Measurements from ENCODE around the gene MUC4.

MUC4 gene

GRCh38 chr3:195763076-195763830 lies 48.5 kb downstream of the MUC4 start:
- DNase-seq (ENCODE audit: low read depth in 1 of 2, low spot score in 1 of 2) = no peak
- H3K27me3 ChIP-seq (ENCODE audit: insufficient read depth, poor library complexity, severe bottlenecking) = peaks cover 21% of the 10 kb centered on the region
- H3K27ac ChIP-seq (replicated peaks) = no peak overlapping the region
- H3K4me3 ChIP-seq (replicated peaks; ENCODE audit: insufficient read depth, low read length) = no peak overlapping the region
- no peak for TF ChIP-seq GABPA (IDR thresholded peaks at IDR 0.05; ENCODE audit: low read depth)
- TF ChIP-seq SPI1 (IDR thresholded peaks at IDR 0.05; ENCODE audit: borderline replicate concordance, low read depth) = no peak
- no peak for TF ChIP-seq CTCF (IDR thresholded peaks at IDR 0.05; ENCODE audit: insufficient read depth, low read length)
- no peak for TF ChIP-seq REST (IDR thresholded peaks at IDR 0.05; ENCODE audit: insufficient replicate concordance, low read depth)
- TF ChIP-seq POLR2AphosphoS5 (IDR thresholded peaks at IDR 0.05; ENCODE audit: low read depth) = no peak

DNA sequence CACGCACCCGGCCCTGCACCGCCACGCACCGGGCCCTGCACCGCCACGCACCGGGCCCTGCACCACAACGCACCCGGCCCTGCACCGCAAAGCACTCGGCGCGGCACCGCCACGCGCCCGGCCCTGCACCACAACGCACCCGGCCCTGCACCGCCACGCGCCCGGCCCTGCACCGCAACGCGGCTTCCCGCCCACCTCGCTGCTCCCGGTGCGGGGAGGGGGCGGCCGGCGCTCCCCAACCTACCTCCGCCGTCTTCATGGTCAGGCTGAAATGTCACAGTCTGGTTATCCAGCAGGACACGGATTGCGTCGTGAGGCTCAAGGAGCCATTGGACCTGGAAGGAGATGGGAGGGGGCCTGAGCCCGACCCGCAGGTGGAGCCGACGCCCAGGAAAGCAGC lies 49.1 kb downstream of the MUC4 start:
- Histone ChIP-seq H3K27ac (replicated peaks) (no peak overlapping the region), H3K4me3 (replicated peaks; ENCODE audit: insufficient read depth, low read length) (no peak overlapping the region), H3K27me3 (ENCODE audit: insufficient read depth, poor library complexity, severe bottlenecking) (peaks cover 21% of the 10 kb centered on the region)
- no peak for DNase-seq (ENCODE audit: low read depth in 1 of 2, low spot score in 1 of 2)
- TF ChIP-seq POLR2AphosphoS5 (IDR thresholded peaks at IDR 0.05; ENCODE audit: low read depth) (no peak), CTCF (IDR thresholded peaks at IDR 0.05; ENCODE audit: insufficient read depth, low read length) (no peak), SPI1 (IDR thresholded peaks at IDR 0.05; ENCODE audit: borderline replicate concordance, low read depth) (no peak), REST (IDR thresholded peaks at IDR 0.05; ENCODE audit: insufficient replicate concordance, low read depth) (no peak), GABPA (IDR thresholded peaks at IDR 0.05; ENCODE audit: low read depth) (no peak)

DNA sequence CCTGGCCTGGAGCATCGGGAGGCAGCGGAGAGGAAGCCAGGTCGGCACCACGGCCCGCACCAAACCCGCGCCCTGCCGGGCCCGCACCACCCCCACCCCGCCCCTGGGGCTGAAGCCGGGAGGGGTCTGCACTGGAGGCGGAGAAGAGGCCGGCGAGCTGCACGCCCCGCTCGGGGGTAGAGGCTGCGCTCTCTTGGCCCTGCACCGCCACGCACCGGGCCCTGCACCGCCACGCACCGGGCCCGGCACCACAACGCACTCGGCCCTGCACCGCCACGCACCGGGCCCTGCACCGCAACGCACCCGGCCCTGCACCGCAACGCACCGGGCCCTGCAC lies 49.5 kb downstream of the MUC4 start:
- Histone ChIP-seq H3K27me3 (ENCODE audit: insufficient read depth, poor library complexity, severe bottlenecking) (peaks cover 21% of the 10 kb centered on the region), H3K4me3 (replicated peaks; ENCODE audit: insufficient read depth, low read length) (no peak overlapping the region), H3K27ac (replicated peaks) (no peak overlapping the region)
- no peak for DNase-seq (ENCODE audit: low read depth in 1 of 2, low spot score in 1 of 2)
- TF ChIP-seq POLR2AphosphoS5 (IDR thresholded peaks at IDR 0.05; ENCODE audit: low read depth) = no peak
- no peak for TF ChIP-seq CTCF (IDR thresholded peaks at IDR 0.05; ENCODE audit: insufficient read depth, low read length)
- no peak for TF ChIP-seq REST (IDR thresholded peaks at IDR 0.05; ENCODE audit: insufficient replicate concordance, low read depth)
- no peak for TF ChIP-seq GABPA (IDR thresholded peaks at IDR 0.05; ENCODE audit: low read depth)
- no peak for TF ChIP-seq SPI1 (IDR thresholded peaks at IDR 0.05; ENCODE audit: borderline replicate concordance, low read depth)
